GM18499 (cell line): ENCODE measurements around the gene HPCAL4.

Experiments used
- ATAC-seq: cut with Tn5 transposase; IDR thresholded peaks from one replicate; pipeline ENCODE4 v1.9.1; 2021; ENCODE audit warnings: moderate number of reproducible peaks; ENCODE audit not compliant: insufficient read depth, unreplicated experiment

HPCAL4 gene

GRCh38 chr1:39653546-39654031, 37.6 kb downstream of the HPCAL4 start:
- no peak for ATAC-seq

- ATAC-seq, result no peak
Measured at GRCh38 chr1:39652554-39652953, 38.7 kb downstream of the HPCAL4 start.

DNA sequence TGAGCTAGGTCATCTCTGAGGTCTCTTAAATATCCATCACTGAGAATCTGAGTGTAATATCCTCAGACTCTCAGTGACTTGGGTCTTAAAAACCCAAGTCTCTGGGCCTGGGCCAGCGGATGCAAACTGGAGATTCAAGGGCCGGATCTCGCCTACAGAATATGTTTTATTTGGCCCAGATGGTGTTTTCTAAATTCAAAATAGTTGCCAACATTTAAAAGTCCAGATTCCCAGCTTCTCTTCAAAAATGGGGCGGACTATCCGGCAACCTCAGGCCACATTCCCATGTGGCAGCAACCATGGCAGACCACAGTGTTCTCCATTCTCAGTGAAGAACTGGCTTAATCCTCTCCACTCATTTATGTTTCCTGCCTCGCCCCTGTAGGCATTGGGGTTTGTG, 39.1 kb downstream of the HPCAL4 start:
- ATAC-seq, result no peak

GRCh38 chr1:39650431-39650830, 40.8 kb downstream of the HPCAL4 start:
- ATAC-seq, result no peak

- ATAC-seq, result no peak
Measured at GRCh38 chr1:39649636-39650185, 41.5 kb downstream of the HPCAL4 start.

GRCh38 chr1:39648496-39648895, 42.7 kb downstream of the HPCAL4 start:
- no peak for ATAC-seq

- ATAC-seq, result no peak
Measured at GRCh38 chr1:39647247-39647646, 44.0 kb downstream of the HPCAL4 start.

DNA sequence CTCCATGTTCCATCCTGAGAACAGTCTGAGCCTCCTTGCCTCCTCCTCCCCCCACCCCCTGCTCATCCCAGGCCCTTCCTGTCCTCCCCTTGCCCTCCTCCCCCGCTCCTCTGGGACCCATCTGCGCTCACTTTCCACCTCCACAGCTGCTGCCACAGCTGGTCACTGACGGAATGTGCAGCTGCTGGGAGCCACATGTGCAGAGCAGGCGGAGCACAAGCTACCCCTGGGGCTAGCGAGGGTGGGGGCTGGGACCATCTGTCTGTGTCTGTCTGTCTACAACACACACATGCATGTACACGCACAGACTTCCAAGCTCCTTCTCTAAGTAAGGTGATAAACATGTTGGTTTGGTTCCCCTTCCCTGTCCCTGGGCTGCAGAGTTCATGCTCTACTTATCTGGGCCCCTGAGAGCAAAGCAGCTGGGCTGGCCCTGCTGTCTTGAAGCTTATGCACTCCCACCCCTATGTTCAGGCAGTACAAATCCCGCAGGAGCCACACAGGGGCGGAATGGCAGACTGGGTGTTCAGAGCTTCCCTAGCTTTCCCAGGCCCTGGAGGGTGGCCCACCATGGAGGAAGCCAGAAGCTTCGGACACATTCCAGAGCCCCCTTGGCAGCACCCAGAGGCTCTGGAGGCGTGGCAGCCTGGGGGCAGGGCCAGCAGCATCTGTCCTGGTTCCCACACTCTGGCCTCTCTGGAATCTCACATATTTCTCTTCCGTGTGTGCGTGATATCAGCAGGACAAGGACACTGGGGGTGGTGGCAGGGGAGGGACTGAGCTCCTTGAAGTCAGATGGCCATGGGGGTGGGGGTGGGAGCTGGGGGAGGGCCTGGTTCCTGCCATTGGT, 44.8 kb downstream of the HPCAL4 start:
- no peak for ATAC-seq

DNA sequence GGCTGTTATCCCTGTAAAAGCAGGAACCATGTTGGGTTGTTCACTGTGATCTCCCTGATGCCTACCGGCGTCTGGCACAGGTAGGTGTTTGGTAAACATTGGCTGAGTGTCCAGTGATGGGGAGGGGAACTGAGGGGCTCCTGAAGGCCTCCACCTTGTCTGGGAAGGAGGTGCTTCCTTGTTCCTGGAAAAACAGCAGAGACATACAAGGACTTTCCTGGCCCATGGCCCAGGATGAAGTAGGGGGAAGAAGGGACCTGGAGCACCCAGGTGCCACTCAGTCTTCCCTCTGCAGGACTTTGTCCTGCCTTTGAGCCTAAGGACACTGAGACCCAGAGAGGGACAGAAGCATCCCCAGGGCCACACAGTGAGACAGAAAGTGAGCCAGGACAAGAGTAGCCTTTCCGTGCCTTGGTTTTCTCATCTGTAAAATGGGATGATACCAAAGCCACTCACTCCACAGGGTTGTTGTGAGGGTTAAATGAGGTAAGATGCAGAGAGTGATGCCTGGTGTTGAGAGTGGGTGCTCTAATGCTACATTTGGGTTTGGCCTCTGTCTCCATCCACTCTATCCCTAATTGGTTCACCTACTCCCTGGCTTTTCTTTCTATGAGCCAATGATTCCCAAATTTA, 45.7 kb downstream of the HPCAL4 start:
- no peak for ATAC-seq

- no peak for ATAC-seq
Measured at GRCh38 chr1:39643705-39644104, 47.5 kb downstream of the HPCAL4 start.

- ATAC-seq, result no peak
Measured at GRCh38 chr1:39642796-39643195, 48.4 kb downstream of the HPCAL4 start.

DNA sequence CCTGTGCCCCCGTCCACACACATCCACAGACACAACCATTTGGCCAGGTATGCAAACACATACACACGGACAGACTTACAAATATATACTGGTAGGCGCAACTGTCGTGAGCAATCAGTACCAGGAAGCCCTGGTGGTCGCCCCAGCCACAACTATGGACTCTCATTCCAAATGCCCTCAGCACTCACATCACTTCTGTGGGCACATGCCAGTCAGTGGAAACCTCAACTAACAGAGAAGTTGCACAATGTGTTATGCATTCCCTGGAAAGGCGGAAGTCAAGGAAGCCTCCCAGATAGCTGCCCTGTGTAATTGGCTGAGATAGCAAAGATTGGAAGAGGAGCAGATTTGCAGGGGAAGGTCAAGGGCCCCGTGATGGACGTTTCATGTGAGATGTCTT, 50.4 kb downstream of the HPCAL4 start:
- ATAC-seq, result no peak

GRCh38 chr1:39639305-39640130, 51.7 kb downstream of the HPCAL4 start, which contains the start of gene HEYL:
Gene HEYL (minus strand): TSS chr1:39639643. CDS start chr1:39639625, 18 bp downstream.
- ATAC-seq, result no peak

- ATAC-seq, result no peak
Measured at GRCh38 chr1:39638965-39639304, 52.3 kb downstream of the HPCAL4 start.

GRCh38 chr1:39637361-39637760, 53.9 kb downstream of the HPCAL4 start:
- no peak for ATAC-seq

DNA sequence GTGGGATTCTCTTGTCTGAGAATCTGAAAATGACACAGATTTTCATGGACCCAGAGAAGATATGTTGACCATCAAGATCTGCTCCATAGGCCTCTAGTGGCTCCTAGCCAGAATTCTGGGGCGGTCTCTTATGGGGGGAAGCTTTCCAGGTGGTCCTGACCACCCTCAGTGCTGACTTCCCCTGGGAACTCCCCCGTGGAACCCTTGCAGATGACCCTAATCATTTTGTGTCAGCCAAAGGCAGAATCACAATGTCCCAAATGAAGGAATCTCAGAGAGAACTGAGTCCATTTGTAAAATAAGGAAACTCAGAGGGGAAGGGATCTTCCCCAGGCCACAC, 55.4 kb downstream of the HPCAL4 start:
- ATAC-seq, result no peak

GRCh38 chr1:39635205-39635870, 55.9 kb downstream of the HPCAL4 start:
- ATAC-seq, result no peak

- no peak for ATAC-seq
Measured at GRCh38 chr1:39633422-39633821, 57.8 kb downstream of the HPCAL4 start.

DNA sequence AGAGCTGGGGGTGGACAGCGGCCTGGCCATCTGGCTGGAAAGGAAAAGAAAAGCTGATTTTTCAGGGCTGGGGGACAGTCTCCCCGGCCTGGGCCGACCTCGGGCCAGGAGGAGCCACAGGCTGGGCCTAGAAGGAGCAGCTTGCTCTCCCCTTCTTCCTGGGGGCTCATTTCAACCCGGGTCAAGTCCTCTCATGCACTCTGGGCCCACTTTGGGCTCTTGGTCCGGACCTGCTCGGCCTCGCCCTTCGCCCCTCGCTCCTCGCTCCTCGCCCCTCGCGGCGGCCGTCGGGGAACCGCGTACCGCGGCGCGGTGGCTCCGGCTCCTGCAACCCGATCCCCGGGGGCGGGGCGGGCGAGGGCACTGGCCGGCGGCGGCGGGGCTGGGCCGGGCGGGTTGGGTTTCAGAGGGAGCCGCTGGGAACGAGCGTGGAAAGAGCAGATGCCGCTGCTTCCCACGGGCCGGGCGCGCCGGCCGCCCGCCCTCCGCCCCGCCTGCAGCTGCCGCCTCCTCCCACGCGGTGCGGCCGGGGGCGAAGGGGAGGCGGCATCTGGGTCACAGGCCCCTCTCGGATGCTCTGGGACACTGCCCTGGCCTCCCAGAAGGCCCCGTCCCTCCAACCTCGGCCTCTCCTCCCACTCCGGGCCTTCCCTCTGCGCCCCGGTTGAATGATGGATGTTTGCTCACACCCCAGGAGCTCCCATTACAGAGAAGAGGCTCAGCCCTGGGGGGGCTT, 58.4 kb downstream of the HPCAL4 start:
- ATAC-seq, result no peak

DNA sequence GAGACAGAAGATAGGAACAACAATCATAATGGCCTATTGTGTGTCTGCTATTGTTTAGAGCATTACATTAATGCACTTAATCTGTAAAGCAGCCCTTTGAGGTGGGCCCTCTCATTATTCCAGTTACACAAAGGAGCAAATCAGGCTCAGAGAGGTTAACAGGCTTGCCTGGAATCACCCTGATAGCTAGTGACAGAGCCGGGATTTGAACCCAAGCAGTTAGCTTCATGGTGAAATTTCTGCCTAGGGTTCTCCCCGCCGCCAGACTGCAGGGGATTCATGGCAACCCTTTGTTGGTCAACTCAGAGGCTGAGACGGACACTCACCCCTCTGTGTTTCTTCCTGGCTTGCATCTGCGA, 58.9 kb downstream of the HPCAL4 start:
- ATAC-seq, result no peak
